GM10248 (cell line): ENCODE results near the gene ASB18.

ENCODE experiments used
- CTCF ChIA-PET: fragments of 300-600 bp; sonication (Branson Sonifier 250); formaldehyde crosslinking; extraction: SDS; loops from one replicate; lab custom pipeline; 2021; ENCODE audit warnings: antibody characterized with exemption; lab: Yijun Ruan, JAX
- POLR2A ChIA-PET: fragments of 350-650 bp; sonication (Branson Sonifier 250); formaldehyde crosslinking; extraction: SDS; loops from one replicate; lab custom pipeline; 2020; ENCODE audit warnings: antibody characterized with exemption; lab: Yijun Ruan, JAX
- DNase-seq: peaks from one replicate; pipeline ENCODE4 v3.0.0; 2012; ENCODE audit errors: extremely low spot score
- TF ChIP-seq, protein P1 (sequence below): IDR thresholded peaks from 2 replicates; pipeline ENCODE4 v1.5.1; 2012; ENCODE audit warnings: mild to moderate bottlenecking, low read depth; ENCODE audit errors: extremely low read depth, missing control alignments, control extremely low read depth

Gene ASB18

DNA sequence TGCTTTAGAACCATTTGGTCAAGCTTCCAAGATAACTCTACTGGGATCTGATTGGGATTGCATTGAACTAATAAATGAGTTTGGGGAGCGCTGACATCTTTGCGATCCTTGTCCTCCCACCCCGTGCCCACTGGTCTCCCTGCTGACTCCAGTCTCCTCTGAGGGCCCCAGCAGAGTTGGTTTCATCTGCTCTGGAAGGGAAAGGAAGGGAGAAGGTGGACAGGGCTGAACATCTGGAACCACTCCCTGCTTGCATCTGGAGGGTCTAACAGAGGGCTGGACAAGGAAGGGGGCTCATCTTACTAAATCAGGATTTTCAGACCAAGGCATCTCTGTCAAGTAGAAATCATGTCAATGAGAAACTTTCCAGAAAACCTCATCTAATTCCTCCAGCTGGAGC is 108.8 kb downstream of the ASB18 start:
- no peak for DNase-seq
- TF ChIP-seq, protein P1, sequence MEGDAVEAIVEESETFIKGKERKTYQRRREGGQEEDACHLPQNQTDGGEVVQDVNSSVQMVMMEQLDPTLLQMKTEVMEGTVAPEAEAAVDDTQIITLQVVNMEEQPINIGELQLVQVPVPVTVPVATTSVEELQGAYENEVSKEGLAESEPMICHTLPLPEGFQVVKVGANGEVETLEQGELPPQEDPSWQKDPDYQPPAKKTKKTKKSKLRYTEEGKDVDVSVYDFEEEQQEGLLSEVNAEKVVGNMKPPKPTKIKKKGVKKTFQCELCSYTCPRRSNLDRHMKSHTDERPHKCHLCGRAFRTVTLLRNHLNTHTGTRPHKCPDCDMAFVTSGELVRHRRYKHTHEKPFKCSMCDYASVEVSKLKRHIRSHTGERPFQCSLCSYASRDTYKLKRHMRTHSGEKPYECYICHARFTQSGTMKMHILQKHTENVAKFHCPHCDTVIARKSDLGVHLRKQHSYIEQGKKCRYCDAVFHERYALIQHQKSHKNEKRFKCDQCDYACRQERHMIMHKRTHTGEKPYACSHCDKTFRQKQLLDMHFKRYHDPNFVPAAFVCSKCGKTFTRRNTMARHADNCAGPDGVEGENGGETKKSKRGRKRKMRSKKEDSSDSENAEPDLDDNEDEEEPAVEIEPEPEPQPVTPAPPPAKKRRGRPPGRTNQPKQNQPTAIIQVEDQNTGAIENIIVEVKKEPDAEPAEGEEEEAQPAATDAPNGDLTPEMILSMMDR = no peak
- CTCF ChIA-PET = interaction anchor here (2.2 kb wide), 1 partner anchor 26 kb away, joined by 7 read pairs; no protein-coding TSS in a partner anchor
- POLR2A ChIA-PET = no interaction called here

DNA sequence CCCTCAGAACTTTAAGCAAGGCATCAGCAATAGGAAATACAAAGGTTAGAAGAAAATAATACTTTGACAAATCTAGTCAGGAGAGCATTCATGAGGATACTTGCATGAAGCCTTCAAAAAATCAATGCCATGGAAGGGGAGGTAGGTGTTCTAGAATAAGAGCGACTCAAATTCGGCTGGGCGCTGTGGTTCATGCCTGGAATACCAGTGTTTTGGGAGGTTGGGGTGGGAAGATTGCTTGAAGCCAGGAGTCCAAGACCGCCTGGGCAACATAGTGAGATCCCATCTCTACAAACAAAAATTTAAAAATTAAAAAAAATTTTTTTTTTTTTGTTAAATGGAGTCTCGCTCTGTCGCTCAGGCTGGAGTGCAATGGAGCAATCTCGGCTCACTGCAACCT is 117.8 kb downstream of the ASB18 start:
- no peak for DNase-seq
- TF ChIP-seq, protein P1 = no peak
- POLR2A ChIA-PET = no interaction called here
- CTCF ChIA-PET = no interaction called here

DNA sequence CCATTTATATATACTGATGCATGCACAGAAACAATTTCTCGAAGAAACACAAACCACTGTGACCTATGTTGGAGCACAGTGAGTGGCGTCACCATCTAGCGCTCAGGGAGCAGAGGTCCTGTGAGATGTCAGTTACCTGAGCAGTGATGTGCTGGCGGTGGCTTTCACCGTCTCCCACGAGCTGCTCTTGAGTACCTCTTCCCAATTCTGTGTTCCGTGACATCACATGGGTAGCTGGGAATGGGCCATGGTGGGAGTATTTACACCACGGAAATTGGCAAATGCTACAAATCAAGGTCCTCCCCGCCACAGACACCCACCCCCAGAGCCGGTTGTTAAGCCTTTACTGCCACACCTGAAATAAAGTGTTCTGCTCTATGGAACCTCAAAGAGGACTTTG is 120.4 kb downstream of the ASB18 start:
- DNase-seq = no peak
- POLR2A ChIA-PET = no interaction called here
- TF ChIP-seq, protein P1 = no peak
- CTCF ChIA-PET = no interaction called here
